ENCODE measurements around the gene FAM221B.
A peak's percentile ranks its signal among the peaks of the same experiment; 100 is the strongest.

FAM221B gene

DNA sequence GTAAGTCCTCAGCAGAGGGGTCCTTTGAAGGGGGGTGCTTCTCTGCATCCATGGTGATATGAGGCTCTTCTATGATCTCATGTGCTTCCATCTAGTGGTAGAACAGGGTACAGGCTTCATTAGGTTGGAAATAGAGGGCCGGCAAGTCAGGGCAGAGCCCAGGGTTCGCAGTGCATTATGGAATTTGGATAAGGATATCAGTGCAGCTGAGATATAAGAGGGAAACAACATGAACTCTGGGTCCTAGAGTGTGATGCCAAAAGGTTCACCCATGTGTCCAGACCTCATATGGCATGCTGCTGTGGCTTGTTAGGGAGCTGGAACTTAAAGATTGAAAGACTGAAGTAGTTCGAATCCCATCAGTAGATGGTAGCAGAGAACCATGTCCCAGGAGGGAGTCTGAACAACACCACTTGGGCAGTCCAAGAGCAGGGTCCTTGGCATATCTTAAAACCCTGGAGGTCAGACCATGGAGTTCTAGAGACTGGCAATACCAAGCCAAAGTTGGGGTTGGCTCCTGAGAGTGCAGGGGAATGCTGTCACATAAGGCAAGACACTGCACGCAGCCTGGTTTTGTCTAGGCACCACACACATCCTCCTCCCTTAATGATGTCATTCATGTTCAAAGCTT, 2.3 kb downstream of the FAM221B start:
- no peak overlapping the region for H3K27ac ChIP-seq

DNA sequence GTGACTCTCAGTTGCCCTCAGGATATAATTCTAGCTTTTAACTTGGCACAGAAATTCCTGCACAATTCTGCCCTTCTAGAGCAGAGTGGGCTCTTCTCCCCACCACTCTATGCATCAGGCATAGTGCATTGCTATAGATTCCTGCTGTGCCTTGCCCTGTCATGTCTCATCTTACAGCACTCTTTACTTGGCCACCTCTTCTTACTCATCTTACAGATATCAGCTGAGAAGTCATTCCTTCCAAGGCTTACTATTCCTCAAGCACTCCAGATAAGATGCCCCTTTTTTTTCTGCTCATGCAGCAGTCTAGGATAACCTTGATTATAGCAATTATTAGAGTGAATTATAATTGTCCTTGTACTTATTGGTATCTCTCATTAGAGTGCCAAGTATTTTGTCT, 5.6 kb downstream of the FAM221B start:
- Histone ChIP-seq H2AFZ (ENCODE audit: low read depth) (no peak overlapping the region), H3K4me3 (IDR thresholded peaks at IDR 0.05; ENCODE audit: insufficient read depth, low read depth, low read length) (no peak overlapping the region), H3K79me2 (ENCODE audit: insufficient read depth, low read depth) (no peaks in the 10 kb centered on the region), H3K36me3 (ENCODE audit: insufficient read depth) (no peaks in the 10 kb centered on the region), H3K9ac (no peak overlapping the region), H3K27me3 (ENCODE audit: insufficient read depth, low read depth) (no peaks in the 10 kb centered on the region; the same call in 1 of the 2 replicates), H3K4me1 (ENCODE audit: low read depth, poor library complexity, severe bottlenecking) (peaks cover 4% of the 10 kb centered on the region), H3K4me2 (no peak overlapping the region), H3K27ac (no peak overlapping the region), H4K20me1 (ENCODE audit: insufficient read depth) (no peaks in the 10 kb centered on the region)
- TF ChIP-seq, protein P1, sequence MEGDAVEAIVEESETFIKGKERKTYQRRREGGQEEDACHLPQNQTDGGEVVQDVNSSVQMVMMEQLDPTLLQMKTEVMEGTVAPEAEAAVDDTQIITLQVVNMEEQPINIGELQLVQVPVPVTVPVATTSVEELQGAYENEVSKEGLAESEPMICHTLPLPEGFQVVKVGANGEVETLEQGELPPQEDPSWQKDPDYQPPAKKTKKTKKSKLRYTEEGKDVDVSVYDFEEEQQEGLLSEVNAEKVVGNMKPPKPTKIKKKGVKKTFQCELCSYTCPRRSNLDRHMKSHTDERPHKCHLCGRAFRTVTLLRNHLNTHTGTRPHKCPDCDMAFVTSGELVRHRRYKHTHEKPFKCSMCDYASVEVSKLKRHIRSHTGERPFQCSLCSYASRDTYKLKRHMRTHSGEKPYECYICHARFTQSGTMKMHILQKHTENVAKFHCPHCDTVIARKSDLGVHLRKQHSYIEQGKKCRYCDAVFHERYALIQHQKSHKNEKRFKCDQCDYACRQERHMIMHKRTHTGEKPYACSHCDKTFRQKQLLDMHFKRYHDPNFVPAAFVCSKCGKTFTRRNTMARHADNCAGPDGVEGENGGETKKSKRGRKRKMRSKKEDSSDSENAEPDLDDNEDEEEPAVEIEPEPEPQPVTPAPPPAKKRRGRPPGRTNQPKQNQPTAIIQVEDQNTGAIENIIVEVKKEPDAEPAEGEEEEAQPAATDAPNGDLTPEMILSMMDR (conservative IDR thresholded peaks at IDR 0.05; ENCODE audit: low read depth, low read length) = no peak

More for the DNA sequence above, 2.3 kb downstream of the FAM221B start:
- H3K27me3 ChIP-seq (ENCODE audit: insufficient read depth, low read depth) = no peaks in the 10 kb centered on the region
- peaks cover 16% of the 10 kb centered on the region for H3K4me1 ChIP-seq (ENCODE audit: low read depth, poor library complexity, severe bottlenecking)
- peak overlapping the region; percentile 74 for H2AFZ ChIP-seq (ENCODE audit: low read depth)
- no peaks in the 10 kb centered on the region for H4K20me1 ChIP-seq (ENCODE audit: insufficient read depth)
- 0 out of 2 replicates have a peak overlapping the region, but pooled peaks have one; percentile 43 for H3K4me2 ChIP-seq
- H3K79me2 ChIP-seq (ENCODE audit: insufficient read depth, low read depth) = no peaks in the 10 kb centered on the region
- TF ChIP-seq, protein P1 (conservative IDR thresholded peaks at IDR 0.05; ENCODE audit: low read depth, low read length) = peak; percentile 82
- no peaks in the 10 kb centered on the region for H3K36me3 ChIP-seq (ENCODE audit: insufficient read depth)
- H3K9ac ChIP-seq = no peak overlapping the region
- no peak overlapping the region for H3K4me3 ChIP-seq (IDR thresholded peaks at IDR 0.05; ENCODE audit: insufficient read depth, low read depth, low read length)

DNA sequence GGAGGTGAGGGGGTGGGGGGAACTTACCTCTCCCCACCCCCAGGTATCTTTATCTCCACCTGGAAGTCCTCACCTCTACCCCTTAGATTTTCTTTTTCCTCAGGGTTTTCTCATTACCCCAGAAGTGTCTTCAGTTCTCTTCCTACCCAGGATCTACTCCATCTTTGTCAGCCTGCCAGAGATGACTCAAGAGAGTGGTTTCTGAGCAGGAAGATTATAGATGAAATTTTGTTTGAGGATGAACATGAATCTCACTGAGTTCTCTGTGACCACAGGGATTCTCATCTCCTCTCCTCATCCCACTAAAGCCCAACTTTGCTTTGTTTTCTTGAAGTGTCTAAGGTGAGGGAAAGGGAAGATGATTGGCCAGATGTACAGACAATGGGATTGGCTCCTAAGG, 8.5 kb downstream of the FAM221B start:
- H3K27me3 ChIP-seq (ENCODE audit: insufficient read depth, low read depth) = no peaks in the 10 kb centered on the region; the same call in 1 of the 2 replicates
- TF ChIP-seq, protein P1 (conservative IDR thresholded peaks at IDR 0.05; ENCODE audit: low read depth, low read length) = no peak
- no peak overlapping the region for H3K9ac ChIP-seq
- H3K4me3 ChIP-seq (IDR thresholded peaks at IDR 0.05; ENCODE audit: insufficient read depth, low read depth, low read length) = no peak overlapping the region
- H3K79me2 ChIP-seq (ENCODE audit: insufficient read depth, low read depth) = no peaks in the 10 kb centered on the region
- no peak overlapping the region for H3K4me2 ChIP-seq
- H3K36me3 ChIP-seq (ENCODE audit: insufficient read depth) = no peaks in the 10 kb centered on the region
- no peak overlapping the region for H2AFZ ChIP-seq (ENCODE audit: low read depth)
- H3K27ac ChIP-seq = no peak overlapping the region
- H3K4me1 ChIP-seq (ENCODE audit: low read depth, poor library complexity, severe bottlenecking) = no peaks in the 10 kb centered on the region
- H4K20me1 ChIP-seq (ENCODE audit: insufficient read depth) = no peaks in the 10 kb centered on the region

DNA sequence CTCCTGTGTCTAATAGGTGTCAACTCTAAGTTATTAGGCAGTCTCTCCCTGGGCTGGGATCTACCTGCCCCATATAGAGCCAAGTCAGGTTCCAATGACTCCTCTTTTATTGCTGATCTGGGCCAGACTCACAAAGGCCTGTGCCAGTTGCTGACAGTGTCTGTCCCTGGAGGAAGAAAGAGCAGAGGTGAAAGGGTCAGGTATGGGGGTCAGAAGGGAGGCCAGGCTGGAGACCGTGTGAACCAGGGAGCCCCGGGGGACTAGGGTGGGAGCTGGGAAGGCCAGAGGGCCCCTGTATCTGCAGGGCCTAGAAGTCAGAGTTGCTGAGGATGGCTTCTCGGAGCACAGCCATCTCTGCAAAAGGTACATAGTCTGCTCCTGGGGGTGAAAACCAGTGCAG, 10.2 kb downstream of the FAM221B start:
- H4K20me1 ChIP-seq (ENCODE audit: insufficient read depth) = no peaks in the 10 kb centered on the region
- H2AFZ ChIP-seq (ENCODE audit: low read depth) = no peak overlapping the region
- H3K9ac ChIP-seq = no peak overlapping the region
- TF ChIP-seq, protein P1 (conservative IDR thresholded peaks at IDR 0.05; ENCODE audit: low read depth, low read length) = no peak
- no peak overlapping the region for H3K4me3 ChIP-seq (IDR thresholded peaks at IDR 0.05; ENCODE audit: insufficient read depth, low read depth, low read length)
- no peaks in the 10 kb centered on the region for H3K36me3 ChIP-seq (ENCODE audit: insufficient read depth)
- no peaks in the 10 kb centered on the region; the same call in 1 of the 2 replicates for H3K27me3 ChIP-seq (ENCODE audit: insufficient read depth, low read depth)
- no peaks in the 10 kb centered on the region for H3K79me2 ChIP-seq (ENCODE audit: insufficient read depth, low read depth)
- no peak overlapping the region for H3K27ac ChIP-seq
- no peak overlapping the region for H3K4me2 ChIP-seq
- peaks cover 9% of the 10 kb centered on the region for H3K4me1 ChIP-seq (ENCODE audit: low read depth, poor library complexity, severe bottlenecking)
